Measurements from ENCODE around the gene TMEM129. TPM values are rescaled to one million over a fixed set of nuclear protein-coding genes. Genes with fewer than 3 reads are reported as not detected.

TMEM129 gene
- total and polyA plus RNA-seq, 2 experiments from 2014 or later, result 16.4 to 64.4 TPM

DNA sequence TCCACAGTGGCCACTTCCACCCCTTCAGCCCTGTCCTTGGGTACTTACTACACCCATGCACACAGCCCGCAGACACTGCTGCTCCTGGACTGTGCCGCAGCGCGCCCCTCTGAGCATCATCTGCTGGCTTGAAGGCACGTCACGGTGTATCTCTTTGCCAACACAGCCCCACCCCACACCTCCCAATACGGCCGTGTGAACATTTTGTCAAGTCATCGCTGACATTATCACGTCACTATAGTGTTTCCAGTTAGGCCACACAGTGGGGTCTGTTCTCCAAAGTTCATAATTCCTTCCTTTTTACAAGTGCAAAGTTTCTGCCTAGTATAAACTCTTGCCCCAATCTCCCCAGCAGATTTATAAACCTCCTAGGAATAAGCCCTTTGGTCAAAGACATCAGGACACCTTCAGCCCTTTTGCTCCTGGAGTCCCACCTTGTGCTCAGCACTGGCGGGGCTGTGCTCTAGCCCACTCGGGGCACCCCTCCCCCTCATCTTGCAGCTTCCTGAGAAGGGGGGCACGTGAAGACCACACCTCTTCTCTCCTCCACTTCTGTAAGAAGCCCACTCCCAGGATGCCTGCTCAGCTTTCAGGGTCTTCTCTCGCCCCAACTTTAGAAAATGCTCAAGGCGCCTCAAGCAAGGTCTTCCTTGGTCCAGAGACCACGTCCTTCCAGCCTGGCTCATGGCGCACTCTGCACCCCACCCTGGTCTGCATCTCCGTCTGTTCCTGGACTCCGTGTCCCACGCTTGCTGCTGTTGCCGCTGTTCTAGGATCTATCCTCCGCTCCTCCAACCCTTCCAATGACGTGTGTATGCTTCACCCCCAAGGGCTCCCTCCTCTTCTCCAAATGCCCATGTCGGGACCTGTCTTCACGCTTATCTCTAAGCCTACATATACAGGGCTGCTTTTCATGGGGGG lies 44.3 kb downstream of the TMEM129 start (continued):
- TF ChIP-seq CREB1 (CRISPR knock-in tag; IDR thresholded peaks at IDR 0.05; ENCODE audit: low read depth), result no peak
- TF ChIP-seq NANOG (IDR thresholded peaks at IDR 0.05; ENCODE audit: borderline replicate concordance), result no peak
- no peak for TF ChIP-seq ZNF331 (CRISPR knock-in tag; IDR thresholded peaks at IDR 0.05; ENCODE audit: low read depth)
- TF ChIP-seq ZNF114 (CRISPR knock-in tag; IDR thresholded peaks at IDR 0.05), result no peak
- TF ChIP-seq, protein P1, sequence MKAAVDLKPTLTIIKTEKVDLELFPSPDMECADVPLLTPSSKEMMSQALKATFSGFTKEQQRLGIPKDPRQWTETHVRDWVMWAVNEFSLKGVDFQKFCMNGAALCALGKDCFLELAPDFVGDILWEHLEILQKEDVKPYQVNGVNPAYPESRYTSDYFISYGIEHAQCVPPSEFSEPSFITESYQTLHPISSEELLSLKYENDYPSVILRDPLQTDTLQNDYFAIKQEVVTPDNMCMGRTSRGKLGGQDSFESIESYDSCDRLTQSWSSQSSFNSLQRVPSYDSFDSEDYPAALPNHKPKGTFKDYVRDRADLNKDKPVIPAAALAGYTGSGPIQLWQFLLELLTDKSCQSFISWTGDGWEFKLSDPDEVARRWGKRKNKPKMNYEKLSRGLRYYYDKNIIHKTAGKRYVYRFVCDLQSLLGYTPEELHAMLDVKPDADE (IDR thresholded peaks at IDR 0.05), result no peak
- TF ChIP-seq JUNB (IDR thresholded peaks at IDR 0.05; ENCODE audit: unreplicated experiment), result no peak
- TF ChIP-seq, protein P2, sequence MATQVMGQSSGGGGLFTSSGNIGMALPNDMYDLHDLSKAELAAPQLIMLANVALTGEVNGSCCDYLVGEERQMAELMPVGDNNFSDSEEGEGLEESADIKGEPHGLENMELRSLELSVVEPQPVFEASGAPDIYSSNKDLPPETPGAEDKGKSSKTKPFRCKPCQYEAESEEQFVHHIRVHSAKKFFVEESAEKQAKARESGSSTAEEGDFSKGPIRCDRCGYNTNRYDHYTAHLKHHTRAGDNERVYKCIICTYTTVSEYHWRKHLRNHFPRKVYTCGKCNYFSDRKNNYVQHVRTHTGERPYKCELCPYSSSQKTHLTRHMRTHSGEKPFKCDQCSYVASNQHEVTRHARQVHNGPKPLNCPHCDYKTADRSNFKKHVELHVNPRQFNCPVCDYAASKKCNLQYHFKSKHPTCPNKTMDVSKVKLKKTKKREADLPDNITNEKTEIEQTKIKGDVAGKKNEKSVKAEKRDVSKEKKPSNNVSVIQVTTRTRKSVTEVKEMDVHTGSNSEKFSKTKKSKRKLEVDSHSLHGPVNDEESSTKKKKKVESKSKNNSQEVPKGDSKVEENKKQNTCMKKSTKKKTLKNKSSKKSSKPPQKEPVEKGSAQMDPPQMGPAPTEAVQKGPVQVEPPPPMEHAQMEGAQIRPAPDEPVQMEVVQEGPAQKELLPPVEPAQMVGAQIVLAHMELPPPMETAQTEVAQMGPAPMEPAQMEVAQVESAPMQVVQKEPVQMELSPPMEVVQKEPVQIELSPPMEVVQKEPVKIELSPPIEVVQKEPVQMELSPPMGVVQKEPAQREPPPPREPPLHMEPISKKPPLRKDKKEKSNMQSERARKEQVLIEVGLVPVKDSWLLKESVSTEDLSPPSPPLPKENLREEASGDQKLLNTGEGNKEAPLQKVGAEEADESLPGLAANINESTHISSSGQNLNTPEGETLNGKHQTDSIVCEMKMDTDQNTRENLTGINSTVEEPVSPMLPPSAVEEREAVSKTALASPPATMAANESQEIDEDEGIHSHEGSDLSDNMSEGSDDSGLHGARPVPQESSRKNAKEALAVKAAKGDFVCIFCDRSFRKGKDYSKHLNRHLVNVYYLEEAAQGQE (IDR thresholded peaks at IDR 0.05; ENCODE audit: unreplicated experiment), result no peak

DNA sequence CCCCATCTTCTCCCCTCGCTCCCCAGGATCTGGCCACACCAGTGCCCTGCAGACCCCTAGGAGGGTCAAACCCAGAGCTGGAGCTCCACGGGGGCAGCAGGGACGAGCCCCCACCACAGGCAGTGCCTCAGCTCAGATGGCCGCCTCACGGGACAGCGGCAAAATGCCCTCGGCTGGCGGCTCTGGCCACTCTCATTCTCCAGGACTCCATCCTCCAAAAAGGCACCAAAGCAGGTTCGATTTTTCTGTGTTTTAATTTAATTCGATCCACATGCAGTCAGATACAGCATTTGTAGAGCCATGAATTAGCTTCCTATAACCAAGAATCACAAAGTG lies 45.4 kb downstream of the TMEM129 start:
- H3K27me3 ChIP-seq (ENCODE audit: insufficient read depth), result no peaks in the 10 kb centered on the region
- H3K79me2 ChIP-seq (replicated peaks; ENCODE audit: insufficient read depth), result no peaks in the 10 kb centered on the region
- DNase-seq (ENCODE audit: low spot score) (no peak), ATAC-seq (no peak)
- no peak overlapping the region for H2AFZ ChIP-seq
- no peaks in the 10 kb centered on the region for H4K20me1 ChIP-seq (replicated peaks; ENCODE audit: insufficient read depth)
- H3K4me1 ChIP-seq (ENCODE audit: insufficient read depth), result no peaks in the 10 kb centered on the region
- Mint-ChIP-seq H3K4me3 (no peak overlapping the region), H3K4me1 (peaks cover 13% of the 10 kb centered on the region), H3K36me3 (ENCODE audit: low read depth) (no peaks in the 10 kb centered on the region), H3K27ac (no peak overlapping the region), H3K9me3 (no peaks in the 10 kb centered on the region), H3K27me3 (ENCODE audit: insufficient read depth, low read depth, poor library complexity) (peaks cover 10% of the 10 kb centered on the region)
- H3F3A ChIP-seq (replicated peaks; ENCODE audit: low read depth), result no peaks in the 10 kb centered on the region
- H3K27ac ChIP-seq (ENCODE audit: low read depth), result no peak overlapping the region
- H3K9me2 ChIP-seq (ENCODE audit: insufficient read depth), result no peaks in the 10 kb centered on the region
- H3K4me3 ChIP-seq, result no peak overlapping the region
- H3K4me2 ChIP-seq, result no peak overlapping the region
- H3K36me3 ChIP-seq (ENCODE audit: insufficient read depth), result no peaks in the 10 kb centered on the region
- TF ChIP-seq POLR2AphosphoS5 (IDR thresholded peaks at IDR 0.05; ENCODE audit: low read depth), result no peak
- TF ChIP-seq, protein P3, sequence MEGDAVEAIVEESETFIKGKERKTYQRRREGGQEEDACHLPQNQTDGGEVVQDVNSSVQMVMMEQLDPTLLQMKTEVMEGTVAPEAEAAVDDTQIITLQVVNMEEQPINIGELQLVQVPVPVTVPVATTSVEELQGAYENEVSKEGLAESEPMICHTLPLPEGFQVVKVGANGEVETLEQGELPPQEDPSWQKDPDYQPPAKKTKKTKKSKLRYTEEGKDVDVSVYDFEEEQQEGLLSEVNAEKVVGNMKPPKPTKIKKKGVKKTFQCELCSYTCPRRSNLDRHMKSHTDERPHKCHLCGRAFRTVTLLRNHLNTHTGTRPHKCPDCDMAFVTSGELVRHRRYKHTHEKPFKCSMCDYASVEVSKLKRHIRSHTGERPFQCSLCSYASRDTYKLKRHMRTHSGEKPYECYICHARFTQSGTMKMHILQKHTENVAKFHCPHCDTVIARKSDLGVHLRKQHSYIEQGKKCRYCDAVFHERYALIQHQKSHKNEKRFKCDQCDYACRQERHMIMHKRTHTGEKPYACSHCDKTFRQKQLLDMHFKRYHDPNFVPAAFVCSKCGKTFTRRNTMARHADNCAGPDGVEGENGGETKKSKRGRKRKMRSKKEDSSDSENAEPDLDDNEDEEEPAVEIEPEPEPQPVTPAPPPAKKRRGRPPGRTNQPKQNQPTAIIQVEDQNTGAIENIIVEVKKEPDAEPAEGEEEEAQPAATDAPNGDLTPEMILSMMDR (conservative IDR thresholded peaks at IDR 0.05; ENCODE audit: low read depth in 2 of 2), result no peak
- no peak for TF ChIP-seq JUNB (IDR thresholded peaks at IDR 0.05; ENCODE audit: unreplicated experiment)
- TF ChIP-seq, protein P4, sequence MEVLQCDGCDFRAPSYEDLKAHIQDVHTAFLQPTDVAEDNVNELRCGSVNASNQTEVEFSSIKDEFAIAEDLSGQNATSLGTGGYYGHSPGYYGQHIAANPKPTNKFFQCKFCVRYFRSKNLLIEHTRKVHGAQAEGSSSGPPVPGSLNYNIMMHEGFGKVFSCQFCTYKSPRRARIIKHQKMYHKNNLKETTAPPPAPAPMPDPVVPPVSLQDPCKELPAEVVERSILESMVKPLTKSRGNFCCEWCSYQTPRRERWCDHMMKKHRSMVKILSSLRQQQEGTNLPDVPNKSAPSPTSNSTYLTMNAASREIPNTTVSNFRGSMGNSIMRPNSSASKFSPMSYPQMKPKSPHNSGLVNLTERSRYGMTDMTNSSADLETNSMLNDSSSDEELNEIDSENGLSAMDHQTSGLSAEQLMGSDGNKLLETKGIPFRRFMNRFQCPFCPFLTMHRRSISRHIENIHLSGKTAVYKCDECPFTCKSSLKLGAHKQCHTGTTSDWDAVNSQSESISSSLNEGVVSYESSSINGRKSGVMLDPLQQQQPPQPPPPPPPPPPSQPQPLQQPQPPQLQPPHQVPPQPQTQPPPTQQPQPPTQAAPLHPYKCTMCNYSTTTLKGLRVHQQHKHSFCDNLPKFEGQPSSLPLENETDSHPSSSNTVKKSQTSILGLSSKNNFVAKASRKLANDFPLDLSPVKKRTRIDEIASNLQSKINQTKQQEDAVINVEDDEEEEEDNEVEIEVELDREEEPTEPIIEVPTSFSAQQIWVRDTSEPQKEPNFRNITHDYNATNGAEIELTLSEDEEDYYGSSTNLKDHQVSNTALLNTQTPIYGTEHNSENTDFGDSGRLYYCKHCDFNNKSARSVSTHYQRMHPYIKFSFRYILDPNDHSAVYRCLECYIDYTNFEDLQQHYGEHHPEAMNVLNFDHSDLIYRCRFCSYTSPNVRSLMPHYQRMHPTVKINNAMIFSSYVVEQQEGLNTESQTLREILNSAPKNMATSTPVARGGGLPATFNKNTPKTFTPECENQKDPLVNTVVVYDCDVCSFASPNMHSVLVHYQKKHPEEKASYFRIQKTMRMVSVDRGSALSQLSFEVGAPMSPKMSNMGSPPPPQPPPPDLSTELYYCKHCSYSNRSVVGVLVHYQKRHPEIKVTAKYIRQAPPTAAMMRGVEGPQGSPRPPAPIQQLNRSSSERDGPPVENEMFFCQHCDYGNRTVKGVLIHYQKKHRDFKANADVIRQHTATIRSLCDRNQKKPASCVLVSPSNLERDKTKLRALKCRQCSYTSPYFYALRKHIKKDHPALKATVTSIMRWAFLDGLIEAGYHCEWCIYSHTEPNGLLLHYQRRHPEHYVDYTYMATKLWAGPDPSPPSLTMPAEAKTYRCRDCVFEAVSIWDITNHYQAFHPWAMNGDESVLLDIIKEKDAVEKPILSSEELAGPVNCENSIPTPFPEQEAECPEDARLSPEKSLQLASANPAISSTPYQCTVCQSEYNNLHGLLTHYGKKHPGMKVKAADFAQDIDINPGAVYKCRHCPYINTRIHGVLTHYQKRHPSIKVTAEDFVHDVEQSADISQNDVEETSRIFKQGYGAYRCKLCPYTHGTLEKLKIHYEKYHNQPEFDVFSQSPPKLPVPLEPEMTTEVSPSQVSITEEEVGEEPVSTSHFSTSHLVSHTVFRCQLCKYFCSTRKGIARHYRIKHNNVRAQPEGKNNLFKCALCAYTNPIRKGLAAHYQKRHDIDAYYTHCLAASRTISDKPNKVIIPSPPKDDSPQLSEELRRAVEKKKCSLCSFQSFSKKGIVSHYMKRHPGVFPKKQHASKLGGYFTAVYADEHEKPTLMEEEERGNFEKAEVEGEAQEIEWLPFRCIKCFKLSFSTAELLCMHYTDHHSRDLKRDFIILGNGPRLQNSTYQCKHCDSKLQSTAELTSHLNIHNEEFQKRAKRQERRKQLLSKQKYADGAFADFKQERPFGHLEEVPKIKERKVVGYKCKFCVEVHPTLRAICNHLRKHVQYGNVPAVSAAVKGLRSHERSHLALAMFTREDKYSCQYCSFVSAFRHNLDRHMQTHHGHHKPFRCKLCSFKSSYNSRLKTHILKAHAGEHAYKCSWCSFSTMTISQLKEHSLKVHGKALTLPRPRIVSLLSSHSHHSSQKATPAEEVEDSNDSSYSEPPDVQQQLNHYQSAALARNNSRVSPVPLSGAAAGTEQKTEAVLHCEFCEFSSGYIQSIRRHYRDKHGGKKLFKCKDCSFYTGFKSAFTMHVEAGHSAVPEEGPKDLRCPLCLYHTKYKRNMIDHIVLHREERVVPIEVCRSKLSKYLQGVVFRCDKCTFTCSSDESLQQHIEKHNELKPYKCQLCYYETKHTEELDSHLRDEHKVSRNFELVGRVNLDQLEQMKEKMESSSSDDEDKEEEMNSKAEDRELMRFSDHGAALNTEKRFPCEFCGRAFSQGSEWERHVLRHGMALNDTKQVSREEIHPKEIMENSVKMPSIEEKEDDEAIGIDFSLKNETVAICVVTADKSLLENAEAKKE (CRISPR knock-in tag; IDR thresholded peaks at IDR 0.05), result no peak

Measured in GM23338 (cell line).